HG03460 (cell line): ENCODE data around the gene LPAR2.

Source experiments
- ATAC-seq: cut with Tn5 transposase; IDR thresholded peaks from one replicate; pipeline ENCODE4 v1.9.1; 2021; ENCODE audit not compliant: unreplicated experiment

The LPAR2 gene

DNA sequence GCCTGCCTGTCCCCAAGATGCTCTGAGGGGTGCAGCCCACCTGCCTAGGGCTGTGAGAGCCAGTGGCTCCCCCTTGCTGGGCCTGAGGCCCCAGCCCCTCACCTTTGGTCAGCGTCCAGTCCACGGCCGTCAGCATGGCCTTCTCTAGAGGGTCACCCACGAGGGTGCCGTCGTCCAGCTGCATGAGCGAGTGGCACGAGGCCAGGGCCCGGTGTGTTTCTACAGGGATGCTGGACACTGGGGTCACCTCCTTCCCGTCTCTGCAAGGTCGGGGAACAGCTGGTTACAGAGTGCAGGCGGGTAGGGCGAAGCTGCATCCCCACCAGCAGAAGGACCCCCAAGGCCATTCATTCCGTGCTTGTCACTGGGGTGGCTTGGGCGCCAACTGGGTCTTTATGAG lies 26.4 kb upstream of the LPAR2 start:
- no peak for ATAC-seq

DNA sequence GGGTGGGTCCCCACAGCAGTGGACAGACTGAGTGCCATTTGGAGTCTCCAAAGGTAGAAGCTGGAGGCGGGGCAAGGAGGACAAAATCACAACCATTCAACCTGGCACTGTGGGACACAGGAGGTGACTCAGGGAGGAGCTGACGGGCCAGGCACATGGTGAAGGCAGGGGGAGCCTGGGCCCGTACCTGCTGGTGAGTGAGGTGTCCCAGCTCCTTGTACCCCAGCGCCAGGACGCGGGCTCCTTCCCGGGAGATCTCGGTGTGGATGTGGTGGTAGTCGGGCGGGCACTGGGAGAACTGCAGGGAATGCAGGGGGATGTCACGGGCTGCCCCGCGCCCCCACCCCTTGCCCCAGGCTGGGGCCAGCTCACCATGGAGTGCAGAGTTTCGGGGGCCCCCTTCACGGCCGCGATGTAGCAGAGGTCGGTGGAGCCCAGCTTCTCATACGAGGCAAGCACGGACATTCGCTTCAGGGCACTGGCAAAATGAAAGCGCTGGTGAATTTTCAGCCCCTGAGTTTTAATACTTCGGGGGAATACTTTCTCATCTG lies 25.7 kb upstream of the LPAR2 start:
- no peak for ATAC-seq

DNA sequence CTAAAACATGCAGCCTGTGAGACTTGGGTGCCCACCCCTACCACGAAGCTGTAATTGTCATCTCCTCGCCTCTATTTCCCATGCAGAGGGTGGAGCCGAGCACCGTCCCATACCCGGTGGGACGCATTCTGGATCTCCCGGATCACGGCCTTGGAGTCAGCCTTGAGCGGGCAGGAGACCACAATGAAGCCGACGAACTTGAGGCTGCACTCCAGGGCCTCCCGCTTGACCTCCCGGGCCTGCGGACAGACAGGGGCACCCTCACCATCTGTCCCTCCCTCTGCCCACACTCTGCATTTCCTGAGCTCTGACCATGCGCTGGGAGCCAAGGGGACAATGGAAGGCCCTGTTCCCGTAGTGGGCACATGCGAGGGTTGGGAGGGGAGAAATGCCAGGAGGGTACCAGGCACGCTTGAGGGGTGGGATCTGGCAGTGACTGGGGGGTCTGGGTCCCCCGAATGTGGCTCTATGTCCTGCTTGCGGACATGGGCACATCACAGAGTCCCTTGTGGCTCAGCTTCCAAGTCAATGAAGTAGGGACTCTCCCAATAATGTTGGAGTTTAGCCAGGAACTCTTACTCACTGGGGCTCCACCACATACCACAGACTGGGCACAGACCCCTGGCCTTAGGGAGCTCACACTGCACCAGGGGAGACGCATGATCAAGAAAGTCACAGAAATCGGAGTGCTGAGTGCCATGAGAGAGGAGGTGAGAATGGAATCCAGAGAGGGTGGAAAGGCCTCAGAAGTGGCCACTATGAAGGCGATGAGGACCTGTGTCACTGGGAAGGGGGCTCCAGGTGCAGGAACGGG lies 24.7 kb upstream of the LPAR2 start:
- no peak for ATAC-seq

DNA sequence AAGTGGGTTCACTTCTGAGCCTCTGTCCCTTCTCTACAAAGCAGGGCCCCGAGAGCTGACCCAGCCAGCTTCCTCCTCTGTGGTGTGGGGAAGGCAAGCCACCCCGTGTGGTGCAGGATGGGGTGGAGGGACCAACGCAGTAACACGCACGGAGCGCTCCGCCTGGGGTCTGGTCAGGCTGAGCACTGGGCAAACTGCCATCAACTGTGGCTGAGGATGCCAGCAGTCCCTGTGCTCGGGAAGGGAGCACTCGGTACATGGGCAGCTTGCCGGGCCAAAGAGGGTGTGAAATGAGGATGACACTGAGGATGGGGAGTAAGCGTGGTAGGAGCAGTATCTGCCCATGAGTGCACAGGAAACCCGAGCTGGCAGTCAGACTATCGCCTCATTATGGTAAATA lies 23.1 kb upstream of the LPAR2 start:
- ATAC-seq: no peak

- no peak for ATAC-seq
Measured at GRCh38 chr19:19650331-19650730, 22.3 kb upstream of the LPAR2 start.

- no peak for ATAC-seq
Measured at GRCh38 chr19:19649580-19649995, 21.6 kb upstream of the LPAR2 start.

GRCh38 chr19:19649155-19649554 lies 21.1 kb upstream of the LPAR2 start:
- ATAC-seq: no peak

- ATAC-seq: no peak
Measured at GRCh38 chr19:19647037-19647835, 19.2 kb upstream of the LPAR2 start.

DNA sequence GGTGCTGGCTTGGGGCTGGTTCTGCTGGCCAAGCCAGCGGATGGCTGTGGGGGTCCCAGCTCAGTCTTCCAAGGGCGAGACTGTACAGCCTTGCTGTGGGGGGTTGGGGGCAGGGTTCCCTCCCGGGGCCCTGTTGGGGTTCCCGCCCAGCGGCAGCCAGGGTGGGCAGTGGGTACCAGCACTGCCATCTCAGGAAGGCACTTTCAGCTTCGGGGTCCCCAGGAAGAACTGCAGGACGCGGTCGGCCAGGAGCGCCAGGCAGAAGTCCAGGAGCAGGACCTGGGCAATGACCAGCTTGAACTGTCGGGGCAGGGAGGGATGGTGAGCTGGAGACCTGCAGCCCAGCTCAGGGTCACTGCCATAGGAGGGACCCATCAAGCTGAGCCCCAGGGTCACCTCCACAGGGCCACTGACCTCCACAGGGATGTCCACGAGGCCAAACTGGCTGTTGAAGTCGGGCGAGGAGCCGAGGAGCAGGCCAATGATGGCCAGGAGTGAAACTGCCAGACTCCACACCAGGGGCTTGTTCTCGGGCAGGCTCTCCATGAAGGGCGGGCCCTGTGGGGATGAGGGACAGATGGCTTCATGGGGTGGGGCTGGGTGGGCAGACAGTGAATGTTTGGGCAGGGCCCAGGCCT lies 17.3 kb upstream of the LPAR2 start:
- ATAC-seq: no peak

DNA sequence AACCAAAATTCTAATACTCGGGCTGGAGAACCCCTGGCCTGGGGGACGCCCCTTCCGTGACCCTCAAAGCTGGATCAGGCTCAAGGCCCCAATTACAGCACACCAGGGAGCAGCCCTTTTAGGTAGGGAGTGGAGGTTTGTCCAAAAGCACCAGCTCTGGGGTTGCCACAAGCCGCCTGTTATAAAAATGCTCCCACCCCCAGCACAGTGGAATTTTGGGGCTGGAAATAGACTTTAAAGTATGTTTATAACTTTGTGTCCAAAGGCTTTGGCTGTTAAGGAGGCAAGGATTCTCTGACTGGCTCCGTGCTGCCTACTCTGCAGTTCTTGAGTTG lies 16.0 kb upstream of the LPAR2 start:
- ATAC-seq: no peak

DNA sequence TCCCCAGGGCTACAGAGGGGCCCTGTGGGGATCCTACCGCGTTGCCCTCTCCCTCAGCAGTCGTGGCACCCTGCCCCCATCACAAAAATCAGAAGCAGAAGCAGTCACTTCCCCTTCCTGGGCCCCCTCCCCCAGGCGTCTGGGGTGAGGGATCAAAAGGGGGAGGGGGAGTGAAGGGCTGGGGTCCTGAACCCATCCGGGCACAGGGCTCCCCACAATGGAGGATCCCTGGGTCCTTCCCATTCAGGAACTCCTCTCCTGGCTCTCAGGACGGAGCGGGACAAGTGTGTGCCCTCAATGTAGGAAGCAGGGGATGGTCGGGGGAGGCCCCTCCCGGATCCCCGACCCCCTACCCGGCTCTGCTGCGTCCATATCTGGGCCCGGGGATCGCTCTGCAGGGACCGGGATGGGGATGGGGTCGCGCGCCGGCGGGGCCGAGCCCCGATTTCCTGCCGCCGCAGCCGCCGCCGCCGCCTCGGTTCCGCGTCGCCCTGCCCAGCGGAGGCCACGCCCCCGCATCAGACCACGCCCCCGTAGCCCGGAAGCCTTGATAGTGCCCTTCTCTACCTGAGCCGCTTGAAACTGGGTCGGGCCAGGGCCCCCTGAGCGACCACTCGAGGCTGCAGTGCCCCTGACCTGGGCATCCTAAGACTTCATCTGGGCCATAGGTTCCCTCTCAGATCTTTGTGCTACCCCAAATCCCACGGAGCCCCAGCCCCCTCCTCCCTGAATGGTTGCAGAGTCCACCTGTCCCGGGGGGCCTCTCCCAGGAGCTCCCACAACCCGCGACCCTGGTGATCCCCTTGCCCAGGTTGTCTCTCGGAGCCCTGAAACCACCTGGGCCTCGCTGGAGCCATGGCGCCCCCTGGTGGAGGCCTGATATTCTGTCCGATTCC lies 15.4 kb upstream of the LPAR2 start, which contains the start of gene GMIP:
Gene GMIP (minus strand): TSS at position 500 of the 896 bp plus-strand sequence. CDS start 128 bp downstream, at position 372.
- ATAC-seq: peak; percentile 72

GRCh38 chr19:19642506-19643157 lies 14.6 kb upstream of the LPAR2 start:
- ATAC-seq: no peak

DNA sequence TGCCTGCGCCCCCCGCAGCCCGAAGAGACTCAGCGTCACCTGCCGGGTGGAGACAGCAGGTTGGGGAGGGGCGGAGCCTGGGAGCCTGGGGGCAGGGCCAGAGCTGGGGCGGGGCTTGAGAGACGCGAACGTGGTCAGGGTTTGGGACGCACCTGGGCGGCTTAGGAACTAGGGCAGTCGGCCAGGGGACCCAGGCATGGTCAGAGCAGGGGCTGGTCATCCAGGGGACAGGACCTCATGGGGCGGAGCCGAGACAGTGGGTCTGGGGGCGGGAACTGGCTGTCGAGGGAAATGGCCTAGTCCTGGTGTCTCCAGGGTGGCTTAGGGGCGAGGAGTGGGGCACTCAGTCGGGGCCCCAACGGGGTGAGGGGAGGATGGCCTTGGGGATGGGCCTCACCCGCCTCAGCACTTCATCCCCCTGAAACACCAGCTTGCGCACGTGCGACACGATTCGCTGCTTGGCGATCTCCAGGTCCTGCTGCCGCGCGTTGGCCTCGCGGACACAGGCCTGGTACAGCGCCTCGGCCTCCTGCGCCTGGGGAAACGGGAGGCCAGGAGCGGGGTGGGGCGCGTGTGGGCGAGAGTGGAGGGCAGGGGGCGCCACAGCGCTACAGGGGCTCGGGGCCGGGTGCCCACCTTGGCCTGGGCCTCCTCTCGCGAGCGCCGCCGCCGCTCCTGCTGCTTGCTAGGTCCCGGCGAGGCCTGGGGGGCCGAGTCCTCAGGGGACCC lies 9.7 kb upstream of the LPAR2 start:
- no peak for ATAC-seq

DNA sequence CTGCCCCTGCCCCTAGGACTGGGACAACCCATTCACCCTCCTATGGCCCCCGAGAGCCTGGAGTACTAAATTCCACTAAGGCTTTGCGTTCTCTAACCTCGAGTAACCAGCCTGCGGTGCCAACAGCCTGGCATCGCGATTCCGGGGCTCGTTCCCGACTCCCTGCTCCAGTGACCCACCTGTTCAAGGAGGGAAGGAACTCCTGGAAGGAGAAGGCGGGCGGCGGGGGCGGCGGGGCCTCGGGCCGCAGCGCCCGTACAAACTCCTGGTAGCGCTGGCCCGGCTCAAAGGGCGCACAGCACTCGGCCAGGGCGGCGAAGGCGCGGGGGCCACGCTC lies 9.1 kb upstream of the LPAR2 start:
- no peak for ATAC-seq

DNA sequence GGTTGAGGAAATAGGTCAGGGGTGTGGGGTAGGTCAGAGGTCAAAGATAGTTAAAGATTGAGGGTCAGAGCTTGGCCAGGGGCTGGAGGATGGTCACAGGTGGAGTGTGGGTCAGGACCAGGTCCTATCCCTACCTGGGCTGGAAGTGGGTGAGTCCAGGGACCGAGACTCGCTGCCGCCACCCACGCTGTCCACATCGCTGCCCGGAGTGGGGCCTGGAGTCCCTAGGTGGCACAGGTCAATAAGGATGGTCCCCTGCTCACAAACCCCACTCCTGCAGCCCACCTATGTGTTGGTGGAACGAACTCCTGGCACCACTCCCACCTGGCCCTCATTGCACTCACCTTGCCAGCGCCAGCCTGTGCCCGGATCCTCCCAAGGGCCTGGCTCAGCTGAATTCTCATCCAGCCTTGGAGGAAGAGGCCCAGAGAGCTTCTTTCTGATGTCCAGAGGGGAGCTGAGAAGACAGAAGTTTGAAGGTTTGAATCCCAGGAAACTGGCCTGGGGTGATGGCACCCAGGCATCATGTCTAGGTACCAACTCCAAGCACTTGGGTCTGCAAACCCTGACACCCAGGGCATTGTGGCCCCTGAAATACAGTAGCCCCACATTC lies 8.7 kb upstream of the LPAR2 start:
- ATAC-seq: no peak

DNA sequence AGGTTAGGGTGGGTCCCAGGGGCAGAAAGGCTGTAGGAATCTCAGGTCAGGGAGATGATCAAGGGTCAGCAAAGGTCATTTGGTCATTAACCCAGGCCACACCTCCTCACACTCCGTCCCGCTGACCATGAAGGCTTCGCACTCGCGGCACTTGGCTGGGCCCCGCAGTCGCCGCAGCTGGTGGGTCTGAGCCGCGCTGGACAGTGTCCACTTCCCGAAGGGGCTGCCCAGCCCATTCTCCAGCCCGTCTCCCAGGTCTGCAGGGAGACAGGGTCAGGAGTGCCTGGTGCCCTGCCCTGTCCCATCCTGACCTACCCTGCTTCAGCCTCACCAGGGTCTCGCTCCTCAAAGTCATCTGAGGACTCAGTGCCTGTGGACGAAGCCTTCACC lies 7.3 kb upstream of the LPAR2 start:
- no peak for ATAC-seq

DNA sequence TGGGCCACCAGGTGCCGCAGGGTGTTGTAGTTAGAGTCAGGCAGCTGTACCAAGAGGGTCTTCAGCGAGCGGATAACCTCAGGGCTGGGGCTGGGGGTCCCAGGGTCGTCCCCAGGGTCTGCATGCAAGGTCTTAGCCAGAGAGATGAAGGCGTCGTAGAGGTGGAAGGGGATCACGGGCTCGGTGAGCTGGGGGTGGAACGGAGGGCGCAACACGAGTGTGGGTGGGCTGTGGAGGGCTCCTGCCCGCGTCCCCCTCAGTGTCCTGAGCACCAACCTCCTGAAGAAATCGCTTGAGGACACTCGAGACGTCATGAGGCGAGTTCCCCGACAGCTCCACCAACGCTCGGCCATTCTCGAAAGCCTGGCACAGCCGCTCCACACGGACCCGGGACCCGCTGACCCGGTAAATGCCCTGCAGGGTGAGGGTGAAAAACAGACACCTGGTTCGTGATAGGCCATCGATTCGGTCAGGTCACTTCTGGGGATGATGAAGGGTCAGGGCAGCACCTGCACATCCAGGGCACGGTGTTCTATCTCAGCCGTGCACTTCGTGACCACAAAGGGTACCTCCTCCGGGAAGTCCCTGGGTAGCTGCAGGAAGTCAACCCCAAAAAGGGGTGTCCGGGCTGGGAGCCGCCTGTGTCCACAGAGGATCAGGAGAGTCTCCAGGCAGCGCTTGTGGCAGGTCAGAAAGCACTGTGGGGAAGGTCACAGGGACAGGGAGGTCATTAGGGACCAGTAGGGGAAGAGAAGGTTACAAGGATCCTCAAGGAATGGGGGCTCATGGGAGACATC lies 6.7 kb upstream of the LPAR2 start:
- no peak for ATAC-seq
